Testis (tissue), 3 donors: ENCODE measurements around the gene MMP7. TPM values are rescaled to one million over a fixed set of nuclear protein-coding genes. Genes with fewer than 3 reads are reported as not detected.

ENCODE experiments used
- DNase-seq: peaks from one replicate; pipeline ENCODE4 v3.0.0-alpha.2; 2019
- H3K27ac ChIP-seq, 2 donors: fragments of 200-600 bp; sonication (generic); one replicate each; pipeline ENCODE4 v1.5.1; 2019
- H3K27me3 ChIP-seq: fragments of 200-600 bp; sonication (generic); one replicate; pipeline ENCODE4 v1.5.1; 2019
- H3K36me3 ChIP-seq: fragments of 200-600 bp; sonication (generic); one replicate; pipeline ENCODE4 v1.5.1; 2017; ENCODE audit warnings: low read depth; ENCODE audit errors: missing control alignments
- H3K4me1 ChIP-seq: fragments of 200-600 bp; sonication (generic); one replicate; pipeline ENCODE4 v1.5.1; 2019
- H3K4me3 ChIP-seq, 2 donors: fragments of 200-600 bp; sonication (generic); one replicate each; pipeline ENCODE4 v1.5.1; 2017 to 2019
- H3K9me3 ChIP-seq: fragments of 200-600 bp; sonication (generic); one replicate; pipeline ENCODE4 v1.5.1; 2017
- CTCF ChIP-seq, 3 experiments: fragments of 450-650 bp in 2 of 3; fragments of 200-600 bp in 1 of 3; sonication (generic) in 1 of 3; IDR thresholded peaks; one replicate each; pipeline ENCODE4 v1.5.1; 2016 to 2019; ENCODE audit warnings: antibody characterized with exemption in 3 of 3, mild to moderate bottlenecking in 2 of 3, moderate library complexity in 1 of 3
- POLR2A ChIP-seq: fragments of 450-650 bp; IDR thresholded peaks from one replicate; pipeline ENCODE4 v1.6.1; 2017; ENCODE audit warnings: antibody characterized with exemption, mild to moderate bottlenecking, moderate library complexity
- WGBS, 2 donors: methylation state at CpG; one replicate each; pipeline ENCODE4 v1.1.5; 2018; 5-methylcytosine and 5-hydroxymethylcytosine counted together
- intact Hi-C: fragments of 100-400 bp; cut with DNase I; formaldehyde crosslinking; loops from one replicate; pipeline ENCODE4 v1.15.1; 2023; ENCODE audit warnings: low total_unique reads
- polyA plus RNA-seq: library from polyadenylated mRNA; stranded (reverse); fragments of 350-450 nt; fragmentation: Illumina TruSeq; extraction: RNeasy Lipid Tissue Mini Kit (QIAGEN cat#74804); gene quantifications from one replicate; pipeline ENCODE4 v1.2.3, GENCODE V29; 2014; ENCODE audit warnings: low read depth, low replicate concordance; ENCODE audit not compliant: insufficient read depth
- total RNA-seq, 2 donors: library from RNA; depleted of rRNA; stranded (reverse); fragments of >200 nt; gene quantifications; one replicate each; pipeline ENCODE4 v1.2.3, GENCODE V29; 2016

MMP7 gene
- total and polyA plus RNA-seq, 3 donors from 2014 or later = 0.63 to 6.2 TPM; not detected in 1

GRCh38 chr11:102534261-102534872 is 3.8 kb upstream of the MMP7 start:
- Histone ChIP-seq H3K4me3 (no peak overlapping the region), H3K9me3 (no peaks in the 10 kb centered on the region), H3K36me3 (no peaks in the 10 kb centered on the region), H3K27ac (no peak overlapping the region), H3K4me1 (peaks cover 3% of the 10 kb centered on the region), H3K27me3 (no peaks in the 10 kb centered on the region)
- intact Hi-C loops = no loop called here
- TF ChIP-seq CTCF (IDR thresholded peaks at IDR 0.05) = no peak
- TF ChIP-seq POLR2A = no peak
- DNase-seq = no peak
- WGBS, 2 donors = 57 to 65% methylated on average over 6 of the region's 6 CpGs

GRCh38 chr11:102528618-102529017 is 1.9 kb downstream of the MMP7 start:
- Histone ChIP-seq H3K4me1 (no peaks in the 10 kb centered on the region), H3K36me3 (no peaks in the 10 kb centered on the region), H3K27me3 (no peaks in the 10 kb centered on the region), H3K4me3 (no peak overlapping the region), H3K27ac (no peak overlapping the region), H3K9me3 (no peaks in the 10 kb centered on the region)
- TF ChIP-seq POLR2A = no peak
- no peak for TF ChIP-seq CTCF (IDR thresholded peaks at IDR 0.05)
- intact Hi-C loops = no loop called here
- no peak for DNase-seq

GRCh38 chr11:102527684-102528083 is 2.9 kb downstream of the MMP7 start:
- no peaks in the 10 kb centered on the region for H3K27me3 ChIP-seq
- H3K36me3 ChIP-seq = no peaks in the 10 kb centered on the region
- no peak for DNase-seq
- H3K4me3 ChIP-seq = no peak overlapping the region
- H3K27ac ChIP-seq = no peak overlapping the region
- no peaks in the 10 kb centered on the region for H3K9me3 ChIP-seq
- H3K4me1 ChIP-seq = no peaks in the 10 kb centered on the region
- WGBS, 2 donors = 61 to 95% methylated on average over 2 of the region's 2 CpGs
- intact Hi-C loops = no loop called here
- TF ChIP-seq CTCF (IDR thresholded peaks at IDR 0.05) (no peak), POLR2A (no peak)

DNA sequence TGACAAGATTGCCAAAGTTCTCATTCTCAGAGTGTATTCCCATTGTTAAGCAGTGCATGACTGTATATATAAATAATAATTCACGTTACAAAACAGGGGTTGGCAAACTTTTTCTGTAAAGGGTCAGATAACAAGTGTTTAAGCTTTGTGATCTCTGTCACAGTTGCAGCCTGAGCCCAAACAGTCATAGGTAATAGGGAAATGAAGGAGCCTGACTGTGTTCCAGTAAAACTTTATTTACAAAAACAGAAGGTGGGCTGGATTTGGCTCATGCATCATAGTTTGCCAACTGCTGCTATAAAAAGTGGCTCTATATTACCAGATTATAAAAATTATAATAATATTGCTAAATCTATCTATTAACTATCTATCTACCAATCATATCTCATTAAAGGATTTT is 3.5 kb downstream of the MMP7 start:
- Histone ChIP-seq H3K27me3 (no peaks in the 10 kb centered on the region), H3K9me3 (no peaks in the 10 kb centered on the region), H3K4me1 (no peaks in the 10 kb centered on the region), H3K36me3 (no peaks in the 10 kb centered on the region), H3K4me3 (no peak overlapping the region), H3K27ac (no peak overlapping the region)
- intact Hi-C loops = no loop called here
- DNase-seq = no peak
- TF ChIP-seq CTCF (IDR thresholded peaks at IDR 0.05) (no peak), POLR2A (no peak)
- WGBS, 2 donors = 86 to 97% methylated on average over 1 of the region's 1 CpG

- DNase-seq = no peak
- TF ChIP-seq POLR2A = no peak
- TF ChIP-seq CTCF (IDR thresholded peaks at IDR 0.05) = no peak
- Histone ChIP-seq H3K9me3 (no peaks in the 10 kb centered on the region), H3K36me3 (no peaks in the 10 kb centered on the region), H3K4me3 (no peak overlapping the region), H3K4me1 (no peaks in the 10 kb centered on the region), H3K27me3 (no peaks in the 10 kb centered on the region), H3K27ac (no peak overlapping the region)
- intact Hi-C loops = no loop called here
- WGBS, 2 donors = 88 to 91% methylated on average over 4 of the region's 4 CpGs
Observed at GRCh38 chr11:102523887-102524286, 6.7 kb downstream of the MMP7 start.
